ENCODE measurements around the gene TGM1.

The TGM1 gene

DNA sequence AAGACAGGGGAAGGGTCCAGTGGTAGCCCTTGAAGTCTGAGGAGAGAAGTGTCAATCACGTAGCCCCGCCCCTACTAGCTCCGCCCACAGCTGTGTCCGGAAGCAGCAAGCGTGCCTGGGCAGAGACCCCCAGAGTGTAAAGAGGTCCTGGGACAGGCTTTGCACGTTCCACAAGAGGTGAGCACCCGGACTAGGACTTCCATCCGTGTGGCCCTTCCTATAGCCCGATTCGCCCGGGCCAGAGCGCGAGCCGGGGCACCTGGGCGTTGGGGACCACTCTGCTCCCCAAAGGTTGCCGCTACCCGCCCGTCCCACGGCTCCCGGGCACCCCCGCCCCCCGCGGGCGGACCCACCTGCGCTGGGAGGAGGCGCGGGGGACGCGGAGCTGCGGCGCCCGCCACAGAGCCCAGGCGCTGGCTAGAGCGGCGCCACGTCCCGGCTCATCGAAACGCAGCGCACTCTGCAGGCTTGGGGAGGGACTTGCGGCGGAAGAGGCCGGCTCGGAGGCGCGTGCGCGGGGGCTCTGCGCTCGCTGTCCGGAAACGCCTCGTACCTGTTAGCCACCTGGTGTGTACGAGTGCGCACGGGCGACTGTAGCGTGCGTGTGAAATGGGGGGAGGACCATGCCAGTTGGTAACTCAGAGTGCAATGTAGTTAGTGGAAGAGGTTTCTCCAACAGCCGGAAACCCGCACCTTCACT lies 8.3 kb upstream of the TGM1 start, which contains the start of gene RABGGTA:
TSS of gene RABGGTA (minus strand) at position 464 of the 700 bp plus-strand sequence. CDS start 482 bp downstream, outside the sequence.
- DNase-seq (ENCODE audit: low spot score) = peak; percentile 96

DNA sequence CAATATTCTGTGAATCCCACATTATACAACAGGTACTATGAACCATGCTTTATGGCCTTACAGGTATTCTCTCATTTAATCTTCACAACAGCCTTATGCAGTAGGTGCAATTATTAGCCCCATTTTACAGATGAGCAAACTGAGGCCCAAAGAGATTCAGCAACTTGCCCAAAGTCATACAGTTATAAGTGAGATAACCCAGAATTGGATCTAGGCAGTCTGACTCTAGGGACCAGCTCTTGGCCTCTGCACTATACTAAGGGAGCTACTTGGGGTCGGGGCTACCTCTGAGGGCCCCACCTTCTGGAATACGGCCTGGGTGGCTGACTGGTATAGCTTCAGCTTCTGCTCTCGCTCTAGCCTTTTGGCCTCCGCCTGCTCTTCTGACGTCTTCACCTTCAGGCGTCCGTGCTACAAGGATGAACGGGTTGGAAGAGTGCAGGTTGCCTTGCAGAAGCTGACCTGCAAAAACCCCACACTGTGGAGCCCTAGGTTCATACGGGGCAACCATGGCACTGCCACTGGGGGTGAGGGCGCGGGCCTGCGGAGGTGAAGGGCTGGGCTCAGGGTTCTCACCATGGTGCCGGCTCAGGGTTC lies 7.7 kb upstream of the TGM1 start:
- no peak for DNase-seq (ENCODE audit: low spot score)

DNA sequence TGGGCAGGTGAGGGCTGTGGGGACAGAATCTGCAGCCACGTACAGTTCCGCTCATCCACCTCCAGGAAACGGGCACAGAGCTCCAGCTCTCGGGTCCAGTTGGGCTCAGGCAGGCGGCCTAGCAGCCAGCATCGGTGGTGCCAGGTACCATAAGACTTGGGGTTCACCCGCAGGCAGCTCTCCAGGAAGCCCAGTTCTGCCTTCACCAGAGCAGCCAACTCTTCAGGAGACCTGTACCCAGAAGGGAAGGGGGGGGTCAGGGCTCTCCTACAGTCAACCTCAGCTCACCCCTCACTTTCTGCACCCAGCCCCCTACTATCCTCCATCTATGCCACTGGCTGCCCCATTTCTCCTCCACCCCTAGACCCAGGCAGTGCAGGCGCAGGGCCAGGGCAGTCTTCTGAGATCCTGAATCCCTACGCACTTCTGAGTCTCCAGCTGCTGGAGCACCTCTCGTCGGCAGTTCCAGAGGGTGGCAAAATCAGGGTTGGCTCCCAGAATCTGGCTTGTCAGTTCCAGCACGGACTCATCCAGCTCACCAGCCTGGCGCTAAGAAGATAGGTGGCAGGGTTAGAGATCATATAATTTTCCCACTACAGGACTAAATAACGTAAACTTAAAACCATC lies 7.0 kb upstream of the TGM1 start:
- no peak for DNase-seq (ENCODE audit: low spot score)

DNA sequence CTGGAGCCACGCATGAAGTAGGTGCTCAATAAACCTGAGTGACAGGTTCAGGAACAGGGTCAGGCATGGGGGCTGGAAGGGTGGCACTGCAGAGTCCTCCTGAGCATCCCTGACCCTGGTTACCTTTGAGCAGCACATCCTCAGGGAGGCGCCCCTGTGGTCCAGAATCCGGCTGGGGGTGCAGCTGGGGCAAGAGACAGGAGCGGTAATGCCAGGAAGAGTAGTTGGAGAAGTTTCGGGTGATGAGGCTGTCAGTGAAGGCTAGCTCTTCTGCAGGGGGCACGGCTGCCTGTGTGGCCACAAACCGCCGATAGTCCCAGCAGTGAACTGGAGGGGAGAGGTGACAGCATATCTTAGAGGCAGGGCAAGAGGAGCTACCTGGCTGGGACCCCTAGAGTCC lies 6.4 kb upstream of the TGM1 start:
- DNase-seq (ENCODE audit: low spot score) = no peak

DNA sequence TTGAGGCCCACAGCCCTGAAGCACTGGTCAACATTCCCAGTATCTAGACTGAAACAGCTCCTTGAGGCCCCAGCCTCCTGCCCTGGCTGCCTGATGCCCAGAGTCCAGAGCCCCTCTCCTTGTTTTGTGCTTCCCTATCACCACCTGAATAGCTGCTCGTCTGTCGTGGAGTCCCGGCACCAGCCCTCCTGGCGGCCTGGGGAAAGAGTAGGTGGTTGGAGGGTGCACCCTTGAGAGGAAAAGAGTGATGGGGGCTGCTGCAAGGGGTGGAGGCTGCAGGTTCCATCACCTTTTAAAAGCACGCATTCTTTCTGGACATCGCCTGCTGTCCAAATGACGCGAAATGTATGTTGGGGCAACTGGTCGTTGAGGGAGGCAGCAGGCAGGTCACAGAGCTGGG lies 5.2 kb upstream of the TGM1 start:
- no peak for DNase-seq (ENCODE audit: low spot score)

DNA sequence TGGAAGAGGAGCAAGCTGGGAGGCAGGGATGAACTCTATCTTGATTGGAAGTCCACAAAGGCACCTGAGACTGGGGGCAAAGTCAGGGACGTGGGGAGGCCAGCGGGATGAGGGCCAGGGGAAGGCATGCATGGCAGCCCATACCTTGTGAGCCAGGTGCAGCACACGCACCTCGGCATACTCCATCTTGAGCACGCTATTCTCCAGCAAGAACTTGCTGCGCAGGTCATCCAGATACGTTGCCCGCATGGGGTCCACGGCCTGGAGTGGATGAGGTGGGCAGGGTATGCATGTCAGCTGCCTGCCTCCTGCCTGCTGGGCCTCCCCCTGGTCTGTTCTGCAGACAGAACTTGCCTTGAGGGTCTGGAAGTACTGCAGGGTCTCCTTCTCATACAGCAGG lies 4.5 kb upstream of the TGM1 start:
- DNase-seq (ENCODE audit: low spot score) = no peak

DNA sequence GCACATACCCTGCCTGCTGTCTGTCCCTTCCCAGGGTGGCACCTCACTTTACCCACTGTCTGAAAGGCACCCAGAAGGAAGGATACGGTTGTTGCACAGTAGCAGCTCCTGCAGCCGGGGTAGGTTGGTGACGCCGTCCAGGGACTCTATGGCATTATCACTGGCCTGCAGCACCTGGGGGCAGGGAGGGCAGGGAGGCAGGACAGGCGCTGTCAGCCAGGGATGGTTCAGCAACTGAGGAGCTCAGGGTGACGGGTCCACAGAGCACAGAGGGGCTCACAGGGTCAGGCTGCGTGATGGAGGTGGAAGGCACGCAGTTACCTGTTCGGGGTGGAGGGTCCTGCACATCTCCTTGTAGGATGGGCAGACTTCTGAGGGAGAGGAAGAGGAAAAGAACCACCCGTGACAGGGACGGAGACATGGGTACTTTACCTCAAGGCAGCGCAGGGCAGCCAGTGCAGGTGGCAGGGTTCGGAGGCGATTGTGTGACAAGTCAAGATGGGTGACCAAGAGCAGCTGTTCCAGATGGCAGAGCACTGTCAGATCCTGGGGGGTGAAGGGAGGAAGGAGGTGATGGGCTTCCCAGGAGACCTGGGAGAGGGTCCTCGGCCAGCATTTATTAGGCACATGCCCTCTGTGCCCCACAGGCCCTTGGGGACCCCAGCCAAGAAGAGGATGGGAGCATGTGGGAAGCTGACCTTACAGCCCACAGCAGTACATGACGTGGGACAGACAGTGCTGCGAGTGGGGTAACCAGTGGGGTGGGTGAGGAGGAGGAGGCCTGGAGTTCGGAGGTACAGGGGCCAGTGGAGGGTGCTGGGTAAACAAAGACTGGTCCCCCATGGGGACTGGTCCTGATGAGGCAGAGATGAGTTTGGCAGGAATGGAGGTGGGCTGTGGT lies 3.6 kb upstream of the TGM1 start:
- DNase-seq (ENCODE audit: low spot score) = no peak

DNA sequence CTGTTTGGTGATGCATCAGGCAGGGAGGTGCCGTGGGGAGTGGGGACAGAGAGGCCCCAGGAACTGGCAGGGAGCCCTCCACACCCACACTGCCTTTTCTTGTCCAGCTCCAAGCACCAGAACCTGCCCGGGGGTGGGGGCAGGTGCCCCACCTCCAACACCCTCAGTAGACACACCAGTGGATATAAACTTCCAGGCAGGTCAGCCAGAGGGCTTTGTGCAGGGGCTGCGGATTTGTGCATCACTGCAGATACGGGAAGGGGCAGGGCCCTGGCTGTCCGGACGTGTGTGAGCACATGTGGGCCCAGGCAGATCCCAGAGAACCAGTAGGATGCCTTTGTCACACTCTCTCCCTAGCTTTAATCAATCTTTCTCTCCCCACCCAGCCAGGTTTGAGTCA lies 1.3 kb upstream of the TGM1 start:
- no peak for DNase-seq (ENCODE audit: low spot score)

DNA sequence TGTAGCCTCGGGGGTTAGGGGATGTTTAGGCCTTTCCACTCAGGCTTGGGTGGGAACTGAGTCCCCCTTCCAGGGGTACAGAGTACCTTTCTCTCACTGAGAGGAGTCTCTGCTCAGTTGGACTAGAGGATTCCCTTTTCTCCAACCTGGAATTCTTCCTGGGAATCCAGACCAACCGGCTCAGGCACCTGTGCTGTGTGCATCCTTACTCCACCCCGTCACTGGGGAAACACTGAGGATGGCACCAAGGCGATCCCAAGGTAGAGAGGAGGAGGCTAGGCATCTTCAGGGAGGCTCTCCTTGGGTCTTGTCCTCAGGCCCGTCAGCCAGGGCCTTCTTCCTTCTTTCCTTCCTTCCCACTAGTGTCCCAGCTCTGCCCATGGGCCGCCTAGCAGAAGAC lies 871 bp upstream of the TGM1 start:
- DNase-seq (ENCODE audit: low spot score) = no peak

DNA sequence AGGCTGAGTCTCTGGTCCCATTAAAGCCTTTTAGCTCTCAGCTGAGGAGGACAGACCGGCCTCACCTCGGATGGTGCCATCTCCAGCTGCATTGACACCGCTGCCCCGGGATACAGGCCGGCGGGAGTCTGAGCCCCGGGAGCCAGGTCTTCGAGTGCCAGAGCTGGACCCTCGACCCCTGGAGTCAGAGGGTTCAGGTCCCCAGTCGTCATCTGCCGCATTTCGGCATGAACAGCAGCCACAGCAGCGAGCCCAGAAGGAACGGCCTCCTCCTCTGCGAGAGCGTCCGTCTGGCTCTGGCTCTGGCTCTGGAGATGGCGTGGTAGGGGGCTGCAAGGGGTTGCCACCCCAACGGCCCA lies 1.0 kb downstream of the TGM1 start:
- DNase-seq (ENCODE audit: low spot score) = no peak

DNA sequence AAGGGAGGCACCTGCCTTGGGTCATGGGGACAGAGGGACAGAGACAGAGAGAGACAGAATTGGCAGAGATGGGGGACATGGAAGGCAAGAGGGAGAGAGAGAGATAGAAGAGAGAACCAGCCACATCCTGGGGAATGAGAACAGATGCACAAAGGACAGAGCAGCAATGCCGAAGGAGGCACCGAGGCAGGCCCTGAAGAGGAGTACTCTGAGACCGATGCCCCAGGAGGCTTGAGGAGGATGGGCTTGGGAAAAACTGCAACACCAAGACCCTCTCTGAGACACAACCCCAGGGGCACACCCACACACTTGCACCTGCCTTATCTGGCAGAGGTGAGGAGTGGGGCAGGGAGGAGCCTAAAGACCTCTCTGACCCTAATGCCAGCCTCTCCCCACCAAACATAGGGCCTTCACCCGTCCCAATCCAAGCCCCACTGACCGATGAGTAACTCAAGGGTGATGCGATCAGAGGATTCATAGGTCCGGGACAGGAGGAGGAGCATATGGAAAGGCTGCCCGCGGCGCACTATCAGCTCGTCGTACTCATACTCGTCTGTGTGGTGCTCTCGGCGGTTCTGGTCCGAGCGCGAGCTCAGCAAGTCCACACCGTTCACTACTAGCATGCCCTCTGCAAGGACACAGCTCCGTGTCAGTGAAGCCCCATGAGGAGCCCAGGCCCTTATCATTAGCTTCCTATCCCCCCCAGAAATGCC lies 1.6 kb downstream of the TGM1 start:
- DNase-seq (ENCODE audit: low spot score) = no peak

DNA sequence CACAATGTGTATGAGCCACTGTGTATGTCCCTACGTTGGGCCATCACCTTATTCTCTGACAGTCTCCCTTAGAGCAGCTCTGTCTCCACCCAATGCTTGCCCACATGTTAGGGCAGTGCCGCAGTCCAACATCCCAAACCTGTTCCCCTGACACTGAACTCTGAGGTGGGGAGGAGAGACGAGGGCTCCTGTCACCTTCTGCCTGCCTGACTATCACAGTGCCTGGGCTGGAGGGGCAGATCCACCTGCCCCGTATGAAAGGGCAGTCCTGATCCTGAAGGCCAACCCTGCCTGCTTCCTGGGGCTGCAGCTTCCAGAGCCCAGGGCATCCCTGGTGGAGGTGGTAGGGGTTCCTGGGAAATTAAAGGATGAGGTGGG lies 2.2 kb downstream of the TGM1 start:
- no peak for DNase-seq (ENCODE audit: low spot score)

DNA sequence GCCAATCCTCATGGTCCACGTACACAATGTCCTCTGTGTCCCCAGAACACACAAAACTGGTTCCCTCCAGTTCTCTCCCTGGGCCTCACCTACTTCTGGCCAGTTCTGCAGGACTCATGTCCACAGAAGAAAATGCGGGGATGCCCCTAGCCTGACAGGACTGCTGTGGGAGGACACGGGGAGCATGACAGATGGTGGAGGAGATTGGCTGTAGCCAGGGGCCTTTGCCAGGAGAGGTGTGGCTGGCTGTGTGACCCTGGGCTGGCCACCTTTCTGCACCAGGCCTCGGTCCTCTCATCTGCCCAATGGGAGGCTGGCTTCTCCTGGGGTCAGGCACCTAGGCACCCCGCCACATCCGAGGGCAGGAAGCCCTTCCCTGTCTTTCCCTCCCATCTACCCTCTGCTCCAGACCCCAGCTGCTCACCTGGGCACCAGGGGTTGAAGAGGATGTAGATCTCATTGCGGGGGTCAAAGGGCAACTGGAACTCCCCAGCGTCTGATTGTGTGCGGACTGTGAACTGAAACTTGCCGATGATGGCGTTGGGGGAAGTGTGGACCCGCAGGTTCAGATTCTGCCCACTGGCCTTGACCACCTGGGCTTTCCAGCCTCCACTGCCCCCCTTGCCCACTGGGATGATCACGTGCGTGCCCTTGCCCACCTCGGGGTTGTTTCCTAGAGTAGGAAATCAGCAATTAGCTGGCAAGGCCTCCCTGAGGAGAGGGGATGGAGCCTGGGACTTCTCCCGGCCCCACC lies 2.8 kb downstream of the TGM1 start:
- no peak for DNase-seq (ENCODE audit: low spot score)

DNA sequence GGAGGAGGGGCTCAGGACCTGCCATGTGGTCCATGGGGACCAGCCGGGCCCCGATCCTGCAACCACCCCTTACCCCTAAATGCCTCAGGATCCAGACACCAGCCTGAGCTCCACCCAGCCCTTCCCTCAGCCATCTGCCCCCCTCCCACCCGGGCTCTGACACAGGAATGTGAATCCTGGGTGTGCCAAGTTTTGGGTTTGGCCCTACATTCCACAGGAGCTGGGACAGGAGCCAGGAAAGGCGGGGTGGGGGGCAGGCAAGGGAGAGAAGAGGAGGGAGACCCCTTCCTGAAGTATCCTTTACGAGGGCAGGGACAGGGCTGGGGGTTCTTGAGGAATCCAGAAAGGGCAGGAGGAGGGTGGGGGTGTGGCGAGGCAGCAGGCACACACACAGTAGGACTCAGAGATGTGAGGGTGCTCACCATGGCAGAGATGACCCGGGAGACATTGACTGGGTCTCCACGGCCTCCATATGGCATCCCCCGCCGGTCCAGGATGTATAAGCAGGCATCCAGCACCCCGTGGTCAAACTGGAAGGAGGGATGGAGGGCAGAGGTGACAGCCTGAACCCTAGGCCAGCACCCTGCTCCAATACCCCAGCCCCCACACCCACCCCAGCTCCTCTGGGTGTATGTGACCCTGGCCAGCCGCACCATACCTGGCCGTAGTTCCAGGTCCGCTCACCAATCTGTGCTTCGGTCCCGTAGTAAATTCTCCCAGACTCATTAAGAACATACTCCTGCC lies 3.5 kb downstream of the TGM1 start:
- DNase-seq (ENCODE audit: low spot score) = no peak

DNA sequence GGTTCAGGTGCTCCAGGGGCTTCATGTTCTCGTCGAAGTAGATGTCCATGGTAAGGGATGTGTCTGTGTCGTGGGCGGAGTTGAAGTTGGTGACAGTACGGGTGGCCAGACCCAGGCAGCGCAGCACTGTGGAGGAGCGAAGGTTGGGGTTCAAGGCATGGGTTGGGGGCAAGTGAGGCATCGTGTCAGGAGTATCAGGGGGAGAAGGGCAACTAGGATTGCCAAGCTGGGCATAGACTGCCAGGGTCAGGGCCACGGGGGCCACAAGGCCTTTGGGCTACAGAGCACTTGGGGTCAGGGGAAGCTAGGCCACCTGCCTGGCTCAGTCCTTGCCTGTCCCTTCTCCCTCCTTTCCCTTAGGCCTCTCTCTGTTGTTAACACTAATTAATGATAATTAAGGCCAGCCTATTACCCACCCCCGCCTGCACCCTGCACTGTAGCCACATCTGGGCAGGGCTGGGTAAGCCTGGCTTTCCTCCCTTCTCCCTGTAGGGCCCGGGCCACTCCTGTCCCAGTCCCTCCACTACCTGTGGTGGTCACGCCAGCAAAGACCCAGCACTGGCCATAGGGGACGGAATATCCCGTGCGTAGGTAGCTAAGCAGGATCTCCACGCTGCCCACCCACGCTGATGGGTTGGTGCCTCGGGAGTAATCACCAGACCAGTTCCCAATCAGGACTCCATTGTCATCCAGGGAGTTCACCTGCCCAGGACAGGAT lies 4.3 kb downstream of the TGM1 start:
- no peak for DNase-seq (ENCODE audit: low spot score)

DNA sequence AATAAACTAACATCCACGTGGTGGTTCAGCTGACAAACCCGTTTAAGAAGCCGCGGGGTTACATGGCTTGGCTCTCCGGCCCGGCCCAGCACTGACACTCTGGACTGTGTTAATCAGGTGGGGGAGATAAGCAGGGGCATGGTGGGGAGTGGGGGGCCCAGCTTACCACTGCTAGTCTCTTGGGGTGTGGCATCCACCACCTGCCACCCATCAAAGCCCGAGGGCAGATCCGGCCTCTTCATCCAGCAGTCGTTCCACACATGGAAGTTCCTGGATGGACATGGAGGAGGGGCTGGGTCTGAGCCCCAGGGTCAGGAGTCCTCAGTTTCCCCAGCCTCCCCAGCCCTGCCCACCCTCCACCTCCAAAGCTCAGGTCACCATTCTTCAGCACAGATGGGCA lies 4.9 kb downstream of the TGM1 start:
- DNase-seq (ENCODE audit: low spot score) = no peak

DNA sequence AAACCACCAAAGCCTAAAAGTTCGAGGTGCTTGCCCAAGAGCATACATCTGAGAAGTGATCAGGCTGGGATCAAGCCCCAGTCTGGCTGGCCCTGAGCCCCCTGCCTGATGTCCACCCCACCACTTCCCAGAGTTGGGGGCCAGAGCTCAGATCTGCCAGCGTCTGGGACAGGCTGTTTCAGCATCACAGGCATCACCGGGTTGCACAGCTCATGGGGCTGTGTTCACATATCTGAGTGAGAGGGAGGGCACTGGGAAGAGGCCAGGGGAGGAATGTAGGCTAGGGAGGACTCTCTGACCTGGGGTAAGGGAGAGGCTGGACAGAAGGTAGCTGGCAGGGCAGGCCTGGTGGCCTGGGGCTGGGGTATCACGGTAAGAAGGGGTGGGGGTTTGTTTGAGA lies 6.0 kb downstream of the TGM1 start:
- no peak for DNase-seq (ENCODE audit: low spot score)

DNA sequence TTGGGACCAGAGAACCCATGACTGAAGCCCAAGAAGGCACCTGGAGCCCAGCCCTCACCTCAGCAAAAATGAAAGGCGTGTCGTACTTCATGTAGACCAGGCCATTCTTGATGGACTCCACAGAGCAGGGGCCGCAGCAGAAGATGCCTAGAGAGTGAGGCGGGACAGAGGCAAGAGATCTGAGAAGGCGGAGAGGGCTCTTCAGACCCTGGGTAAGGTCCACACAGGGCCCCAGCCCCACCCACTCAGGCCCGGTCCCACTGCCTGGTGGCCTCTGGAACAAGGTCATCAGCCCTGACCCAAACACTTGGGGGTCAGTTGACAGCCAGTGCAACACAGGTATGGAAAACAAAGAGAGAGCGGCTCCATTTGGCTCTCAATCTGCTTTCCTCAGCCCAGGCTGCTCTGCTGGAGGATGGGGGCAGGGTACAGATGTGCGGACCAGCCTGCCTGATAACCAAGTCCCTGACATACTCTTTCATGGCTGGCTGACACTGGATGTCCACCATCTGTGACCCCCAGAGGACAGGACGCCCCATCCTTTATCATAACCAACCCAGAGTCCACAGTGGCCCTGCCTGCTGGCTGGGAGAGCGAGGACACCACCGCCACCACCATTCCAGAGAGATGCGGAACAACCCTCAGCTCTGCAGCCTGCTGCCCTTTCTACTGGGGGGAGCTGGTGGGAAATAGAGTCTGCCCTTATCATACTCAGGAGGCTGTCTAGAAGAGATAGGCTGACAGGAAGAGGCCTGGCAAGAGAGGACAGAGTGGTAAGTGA lies 6.9 kb downstream of the TGM1 start:
- DNase-seq (ENCODE audit: low spot score) = no peak

DNA sequence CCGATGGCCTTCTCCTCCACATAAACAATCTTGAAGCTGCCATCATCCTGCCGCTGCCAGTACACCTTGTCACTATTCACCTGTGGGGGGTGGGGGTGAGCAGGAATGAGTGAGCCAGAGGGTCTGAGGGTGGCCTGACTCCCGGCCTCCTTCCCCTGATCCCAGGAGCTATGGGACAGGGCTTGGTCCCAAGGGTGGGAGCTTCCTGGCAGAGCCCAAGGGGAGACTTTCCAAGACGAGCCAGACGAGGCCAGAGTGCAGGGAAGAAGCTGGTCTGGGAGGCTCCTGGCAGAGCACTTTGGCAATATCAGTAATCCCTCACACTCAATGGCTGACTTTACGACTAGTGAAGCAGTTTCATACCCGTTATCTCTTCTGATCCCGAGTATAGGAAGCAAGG lies 7.5 kb downstream of the TGM1 start:
- DNase-seq (ENCODE audit: low spot score) = no peak
